ENCODE measurements around the gene LIN37. TPM values are rescaled to one million over a fixed set of nuclear protein-coding genes. Genes with fewer than 3 reads are reported as not detected.

LIN37 gene
- total RNA-seq, 1 experiment from 2014 or later, result 11.3 TPM

DNA sequence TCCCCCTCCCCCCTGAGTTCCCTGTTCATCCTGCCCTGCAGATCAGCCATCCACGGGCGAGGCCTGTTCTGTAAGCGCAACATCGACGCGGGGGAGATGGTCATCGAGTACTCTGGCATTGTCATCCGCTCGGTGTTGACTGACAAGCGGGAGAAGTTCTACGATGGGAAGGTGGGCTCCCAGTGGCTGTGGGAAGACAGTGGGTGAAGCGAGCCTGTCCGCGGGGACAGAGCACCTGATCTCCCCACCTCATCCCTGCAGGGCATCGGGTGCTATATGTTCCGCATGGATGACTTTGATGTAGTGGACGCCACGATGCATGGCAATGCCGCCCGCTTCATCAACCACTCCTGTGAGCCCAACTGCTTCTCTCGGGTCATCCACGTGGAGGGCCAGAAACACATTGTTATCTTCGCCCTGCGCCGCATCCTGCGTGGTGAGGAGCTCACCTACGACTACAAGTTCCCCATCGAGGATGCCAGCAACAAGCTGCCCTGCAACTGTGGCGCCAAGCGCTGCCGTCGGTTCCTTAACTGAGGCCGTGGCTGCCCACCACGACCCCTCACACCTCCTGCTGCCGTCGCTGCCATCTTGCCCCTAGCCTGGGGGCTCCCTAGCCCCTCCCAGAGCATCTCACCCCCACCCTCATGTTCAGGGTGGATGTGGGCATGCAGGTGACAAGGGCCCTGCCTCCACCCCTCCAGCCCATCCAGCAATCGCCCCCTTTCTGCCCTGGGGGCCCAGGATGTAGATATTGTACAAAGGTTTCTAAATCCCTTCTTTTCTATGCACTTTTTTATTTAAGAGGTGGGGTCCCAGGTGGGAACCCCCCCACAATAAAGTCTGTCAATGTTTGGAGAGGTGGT, 10.1 kb upstream of the LIN37 start:
- Histone ChIP-seq H3K27me3 (replicated peaks; ENCODE audit: insufficient read depth, low read depth, low read length, poor library complexity) (no peaks in the 10 kb centered on the region), H3K4me1 (ENCODE audit: insufficient read depth, low read length, poor library complexity, severe bottlenecking) (no peaks in the 10 kb centered on the region), H3K4me3 (ENCODE audit: low read depth, low read length, poor library complexity, severe bottlenecking) (no peak overlapping the region), H3K27ac (ENCODE audit: low read depth, low read length, poor library complexity, severe bottlenecking) (no peak overlapping the region), H3K9me3 (ENCODE audit: low read depth, low read length, poor library complexity, severe bottlenecking) (no peaks in the 10 kb centered on the region), H3K36me3 (ENCODE audit: insufficient read depth, low read length, poor library complexity, severe bottlenecking) (peaks cover 43% of the 10 kb centered on the region)
- no peak for DNase-seq (ENCODE audit: low spot score)
- intact Hi-C loops (cut with micrococcal nuclease; ENCODE audit: unreplicated experiment), result no loop called here
- TF ChIP-seq EZH2 (IDR thresholded peaks at IDR 0.05; ENCODE audit: borderline replicate concordance, low read depth, low read length, poor library complexity, severe bottlenecking) (no peak), CTCF (conservative IDR thresholded peaks at IDR 0.05; ENCODE audit: low read depth, low read length) (no peak)
- ChIA-PET POLR2A (ENCODE audit: low non-redundant PET) (no interaction called here), CTCF (no interaction called here)
- BruUV-seq (replicated peaks), result TSS peak; percentile 82

DNA sequence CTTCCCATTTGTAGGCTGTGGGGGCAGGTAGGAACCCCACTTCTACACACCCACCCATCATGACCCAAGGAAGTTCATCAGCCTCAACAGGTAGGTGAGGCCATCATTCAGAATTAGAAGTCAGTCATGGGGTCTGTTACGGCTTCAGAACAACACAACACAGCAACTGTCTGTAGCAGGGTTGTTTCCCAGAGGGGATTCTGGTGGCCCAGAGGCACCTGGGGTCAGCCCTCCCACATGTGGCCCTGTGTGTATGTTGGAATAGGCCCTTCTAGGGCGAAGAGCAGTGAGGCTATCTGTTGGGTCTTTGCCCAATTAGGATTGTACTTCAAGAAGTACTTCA, 9.5 kb upstream of the LIN37 start:
- no TSS peak for BruUV-seq (replicated peaks)
- POLR2A ChIA-PET (ENCODE audit: low non-redundant PET), result no interaction called here
- CTCF ChIA-PET, result no interaction called here

More for the DNA sequence above, 9.5 kb upstream of the LIN37 start:
- Histone ChIP-seq H3K4me3 (ENCODE audit: low read depth, low read length, poor library complexity, severe bottlenecking) (no peak overlapping the region), H3K27ac (ENCODE audit: low read depth, low read length, poor library complexity, severe bottlenecking) (no peak overlapping the region), H3K4me1 (ENCODE audit: insufficient read depth, low read length, poor library complexity, severe bottlenecking) (no peaks in the 10 kb centered on the region), H3K9me3 (ENCODE audit: low read depth, low read length, poor library complexity, severe bottlenecking) (no peaks in the 10 kb centered on the region), H3K27me3 (replicated peaks; ENCODE audit: insufficient read depth, low read depth, low read length, poor library complexity) (no peaks in the 10 kb centered on the region), H3K36me3 (ENCODE audit: insufficient read depth, low read length, poor library complexity, severe bottlenecking) (peaks cover 37% of the 10 kb centered on the region)
- no peak for DNase-seq (ENCODE audit: low spot score)
- no peak for TF ChIP-seq EZH2 (IDR thresholded peaks at IDR 0.05; ENCODE audit: borderline replicate concordance, low read depth, low read length, poor library complexity, severe bottlenecking)
- TF ChIP-seq CTCF (conservative IDR thresholded peaks at IDR 0.05; ENCODE audit: low read depth, low read length), result no peak
- intact Hi-C loops (cut with micrococcal nuclease; ENCODE audit: unreplicated experiment), result no loop called here
